IMR-90 (cell line): Measurements from ENCODE around the gene RASSF8. TPM values are rescaled to one million over a fixed set of nuclear protein-coding genes. Genes with fewer than 3 reads are reported as not detected.

Experiments used
- ATAC-seq: fragments of 200-7000 bp; cut with Tn5 transposase; 2 replicates; pipeline ENCODE4 v1.9.1; 2020; ENCODE audit warnings: low read depth, mild to moderate bottlenecking, moderate library complexity
- BruUV-seq: library from RNA; stranded (reverse); fragments of 400-500 nt; replicated peaks from 2 replicates; lab custom pipeline; 2021; lab: Mats Ljungman, UMichigan
- CTCF ChIA-PET: fragments of 300-600 bp; formaldehyde crosslinking; extraction: SDS; loops from one replicate; lab custom pipeline; 2021; ENCODE audit warnings: antibody characterized with exemption; lab: Yijun Ruan, JAX
- POLR2A ChIA-PET: fragments of 300-600 bp; sonication (Branson Sonifier 250); formaldehyde crosslinking; loops from one replicate; lab custom pipeline; 2022; ENCODE audit warnings: antibody characterized with exemption; ENCODE audit not compliant: unreplicated experiment; lab: Charles Lee
- DNase-seq: peaks from one replicate; pipeline ENCODE4 v3.0.0; 2013
- H2AFZ ChIP-seq: replicated peaks from 2 replicates; pipeline ENCODE3; 2013; ENCODE audit warnings: low read length, mild to moderate bottlenecking; ENCODE audit not compliant: poor library complexity
- H2AK5ac ChIP-seq: 2 replicates; pipeline ENCODE4 v1.6.1; 2013; ENCODE audit warnings: low read depth, low read length, inconsistent platforms
- H2AK9ac ChIP-seq: replicated peaks from 2 replicates; pipeline ENCODE3; 2013; ENCODE audit warnings: mild to moderate bottlenecking, low read depth, low read length, moderate library complexity; ENCODE audit not compliant: poor library complexity
- H2BK120ac ChIP-seq: 2 replicates; pipeline ENCODE4 v1.6.1; 2013; ENCODE audit warnings: low read depth, low read length, inconsistent platforms
- H2BK15ac ChIP-seq: 3 replicates; pipeline ENCODE4 v1.6.1; 2013; ENCODE audit warnings: low read depth, low read length, inconsistent platforms
- H2BK20ac ChIP-seq: 2 replicates; pipeline ENCODE4 v1.6.1; 2013; ENCODE audit warnings: low read depth, mild to moderate bottlenecking, inconsistent platforms, low read length, moderate library complexity
- H2BK5ac ChIP-seq: 2 replicates; pipeline ENCODE4 v1.6.1; 2013; ENCODE audit warnings: mild to moderate bottlenecking, low read depth, low read length, inconsistent platforms; ENCODE audit not compliant: poor library complexity, severe bottlenecking
- H3K14ac ChIP-seq: replicated peaks from 2 replicates; pipeline ENCODE4 v1.6.1; 2013; ENCODE audit warnings: low read depth, low read length, inconsistent platforms
- H3K18ac ChIP-seq: 2 replicates; pipeline ENCODE4 v1.6.1; 2013; ENCODE audit warnings: low read depth, low read length, control low read depth
- H3K23ac ChIP-seq: 2 replicates; pipeline ENCODE4 v1.6.1; 2013; ENCODE audit warnings: low read depth, low read length, inconsistent platforms
- H3K27ac ChIP-seq: 2 replicates; pipeline ENCODE4 v1.5.1; 2013; ENCODE audit warnings: mild to moderate bottlenecking, control low read depth, low read length; ENCODE audit not compliant: insufficient read depth
- H3K27me3 ChIP-seq: 2 replicates; pipeline ENCODE4 v1.6.1; 2013; ENCODE audit warnings: low read length; ENCODE audit not compliant: control insufficient read depth, insufficient read depth
- H3K36me3 ChIP-seq: 2 replicates; pipeline ENCODE4 v1.6.1; 2013; ENCODE audit warnings: low read length, mixed read lengths; ENCODE audit not compliant: control insufficient read depth, insufficient read depth
- H3K4ac ChIP-seq: 2 replicates; pipeline ENCODE4 v1.6.1; 2013; ENCODE audit warnings: low read depth, low read length, inconsistent platforms
- H3K4me1 ChIP-seq: 2 replicates; pipeline ENCODE4 v1.6.1; 2013; ENCODE audit warnings: low read length, mixed read lengths; ENCODE audit not compliant: control insufficient read depth, insufficient read depth
- H3K4me2 ChIP-seq: 2 replicates; pipeline ENCODE4 v1.6.1; 2013; ENCODE audit warnings: low read depth, mild to moderate bottlenecking, control low read depth, low read length, moderate library complexity
- H3K4me3 ChIP-seq: 2 replicates; pipeline ENCODE4 v1.5.1; 2013; ENCODE audit warnings: low read depth, mild to moderate bottlenecking, control low read depth, low read length, moderate library complexity; ENCODE audit not compliant: insufficient read depth
- H3K56ac ChIP-seq: 2 replicates; pipeline ENCODE4 v1.6.1; 2013; ENCODE audit warnings: low read length, inconsistent platforms; ENCODE audit not compliant: insufficient read depth; ENCODE audit errors: extremely low read depth
- H3K79me1 ChIP-seq, 2 experiments: 2 replicates each; pipeline ENCODE4 v1.6.1; 2013; ENCODE audit warnings: low read length in 2 of 2, inconsistent platforms in 1 of 2, low read depth in 1 of 2
- H3K9ac ChIP-seq: 2 replicates; pipeline ENCODE4 v1.6.1; 2013; ENCODE audit warnings: low read depth, low read length, control low read depth
- H3K9me1 ChIP-seq: 2 replicates; pipeline ENCODE4 v1.6.1; 2013; ENCODE audit warnings: low read length, inconsistent platforms; ENCODE audit not compliant: insufficient read depth
- H3K9me3 ChIP-seq: 2 replicates; pipeline ENCODE4 v1.6.1; 2013; ENCODE audit warnings: low read length; ENCODE audit not compliant: control insufficient read depth, insufficient read depth
- H4K20me1 ChIP-seq: 2 replicates; pipeline ENCODE4 v1.6.1; 2013; ENCODE audit warnings: low read length, inconsistent platforms; ENCODE audit not compliant: insufficient read depth
- H4K5ac ChIP-seq: 2 replicates; pipeline ENCODE4 v1.6.1; 2013; ENCODE audit warnings: mild to moderate bottlenecking, low read depth, low read length, control low read depth
- H4K8ac ChIP-seq, 2 experiments: 2 replicates each; pipeline ENCODE4 v1.6.1; 2013; ENCODE audit warnings: low read depth in 2 of 2, low read length in 2 of 2, control low read depth in 1 of 2, inconsistent platforms in 1 of 2
- H4K91ac ChIP-seq: 2 replicates; pipeline ENCODE4 v1.6.1; 2013; ENCODE audit warnings: low read depth, low read length, inconsistent platforms; ENCODE audit not compliant: insufficient read depth
- BHLHE40 ChIP-seq: fragments of 150-350 bp; IDR thresholded peaks from 2 replicates; pipeline ENCODE4 v1.6.1; 2016; ENCODE audit warnings: mild to moderate bottlenecking, low read depth, low read length
- CHD1 ChIP-seq: IDR thresholded peaks from 2 replicates; pipeline ENCODE4 v1.6.1; 2012; ENCODE audit warnings: low read depth, low read length, improper control_type of control experiment
- MAFK ChIP-seq: IDR thresholded peaks from 2 replicates; pipeline ENCODE4 v1.6.1; 2012; ENCODE audit warnings: low read depth, low read length, improper control_type of control experiment
- MAZ ChIP-seq: IDR thresholded peaks from 2 replicates; pipeline ENCODE4 v1.6.1; 2012; ENCODE audit warnings: low read depth, mild to moderate bottlenecking, low read length, improper control_type of control experiment, moderate library complexity, borderline replicate concordance
- RFX5 ChIP-seq: IDR thresholded peaks from 2 replicates; pipeline ENCODE4 v1.8.0; 2012; ENCODE audit warnings: low read depth, mild to moderate bottlenecking, low read length, moderate library complexity
- WGBS, 2 experiments: methylation state at CpG; one replicate each; pipeline versions ENCODE4 v1.1.5 to v1.1.7; 2013; ENCODE audit warnings: missing lambda C conversion rate in 2 of 2; ENCODE audit not compliant: insufficient read length in 1 of 2; ENCODE audit errors: extremely low coverage in 2 of 2; 5-methylcytosine and 5-hydroxymethylcytosine counted together
- dilution Hi-C: fragments of 300-500 bp; cut with HindIII; formaldehyde crosslinking; loops from one replicate; pipeline ENCODE4 v1.14.3; 2018; ENCODE audit warnings: low sequenced_read_pairs; ENCODE audit not compliant: unreplicated experiment
- in situ Hi-C: fragments of 300-500 bp; cut with MboI; formaldehyde crosslinking; loops from 3 replicates; pipeline ENCODE4 v1.14.3; 2019; ENCODE audit warnings: low sequenced_read_pairs, inconsistent platforms, mixed read lengths
- intact Hi-C: fragments of 100-400 bp; cut with micrococcal nuclease; formaldehyde crosslinking; loops from 2 replicates; pipeline ENCODE4 v1.10.0; 2022
- polyA plus RNA-seq, 3 experiments: library from polyadenylated mRNA; depleted of rRNA; stranded (reverse); fragments of >200 nt; gene quantifications; 2 replicates each; pipeline ENCODE4 v1.2.3, GENCODE V29; 2012; ENCODE audit warnings: low replicate concordance in 1 of 3
- total RNA-seq: library from RNA; depleted of rRNA; stranded (reverse); fragments of >200 nt; gene quantifications from 2 replicates; pipeline ENCODE4 v1.2.3, GENCODE V29; 2012

Gene RASSF8
- total and polyA plus RNA-seq, 2 of the 4 experiments (the other 2 are of a cell fraction): 10.8 to 50.5 TPM

GRCh38 chr12:26112703-26113147, 154.2 kb downstream of the RASSF8 start:
- in situ Hi-C loops: no loop called here
- ChIA-PET POLR2A (no interaction called here), CTCF (interaction anchor here (0.8 kb wide), 1 partner anchor 13 kb away, joined by 3 read pairs; no protein-coding TSS in a partner anchor)
- Histone ChIP-seq H3K18ac (no peak overlapping the region), H2AK9ac (no peak overlapping the region), H3K4me1 (peaks cover 4% of the 10 kb centered on the region; the same call in 1 of the 2 replicates), H3K27me3 (no peaks in the 10 kb centered on the region; the same call in 1 of the 2 replicates), H4K5ac (no peak overlapping the region), H3K14ac (no peak overlapping the region), H3K27ac (no peak overlapping the region), H3K36me3 (no peaks in the 10 kb centered on the region), H2BK20ac (no peak overlapping the region), H2AK5ac (no peak overlapping the region), H3K56ac (no peak overlapping the region), H3K23ac (no peak overlapping the region), H2BK5ac (no peak overlapping the region), H3K9me3 (no peaks in the 10 kb centered on the region), H4K8ac (no peak overlapping the region), H2BK15ac (no peak overlapping the region), H3K9me1 (no peaks in the 10 kb centered on the region), H4K91ac (no peak overlapping the region), H2BK120ac (no peak overlapping the region), H3K4me3 (no peak overlapping the region), H2AFZ (no peak overlapping the region), H3K4me2 (no peak overlapping the region), H3K4ac (no peak overlapping the region), H3K79me1 (no peaks in the 10 kb centered on the region), H3K9ac (no peak overlapping the region), H4K20me1 (no peaks in the 10 kb centered on the region)
- 50% methylated on average over 2 of the region's 8 CpGs; no CpG with 5 or more reads in 1 of the 2 experiments for WGBS, 2 experiments
- intact Hi-C loops: no loop called here
- no TSS peak for BruUV-seq
- ATAC-seq (no peak), DNase-seq (peak; percentile 22)
- dilution Hi-C loops: no loop called here
- TF ChIP-seq BHLHE40: no peak
- TF ChIP-seq MAZ: no peak
- TF ChIP-seq RFX5: no peak
- no peak for TF ChIP-seq MAFK
- no peak for TF ChIP-seq CHD1
